Activated B cell treated with CpG ODN at 0.5 μM for 24 hours (primary cell): ENCODE results near the gene SLC28A1. TPM values are rescaled to one million over a fixed set of nuclear protein-coding genes. Genes with fewer than 3 reads are reported as not detected.
"Not testable (repeated sequence)": the region's sequence is repeated elsewhere in the genome, so short reads cannot be mapped to it uniquely, and the experiment has no call there.

Experiments
- ATAC-seq: fragments of 200-7000 bp; cut with Tn5 transposase; one replicate; pipeline ENCODE4 v1.10.0; 2021; ENCODE audit warnings: low read depth, mild to moderate bottlenecking, moderate library complexity
- CTCF ChIA-PET: fragments of 350-600 bp; sonication (Branson Sonifier 250); formaldehyde crosslinking; loops from one replicate; lab custom pipeline; 2021; ENCODE audit warnings: antibody characterized with exemption; lab: Charles Lee
- POLR2A ChIA-PET: fragments of 350-600 bp; sonication (Branson Sonifier 250); formaldehyde crosslinking; loops from one replicate; lab custom pipeline; 2021; ENCODE audit warnings: antibody characterized with exemption; lab: Charles Lee
- DNase-seq: peaks from one replicate; pipeline ENCODE4 v3.0.0; 2022
- H3K27ac Mint-ChIP-seq: one replicate; pipeline ENCODE4 v1.8.0; 2020; ENCODE audit warnings: mixed read lengths
- H3K27me3 Mint-ChIP-seq: one replicate; pipeline ENCODE4 v1.8.0; 2021; ENCODE audit warnings: mixed read lengths
- H3K36me3 Mint-ChIP-seq: one replicate; pipeline ENCODE4 v1.8.0; 2021; ENCODE audit warnings: low read depth, mixed read lengths
- H3K4me1 Mint-ChIP-seq: one replicate; pipeline ENCODE4 v1.8.0; 2021; ENCODE audit warnings: mixed read lengths
- H3K4me3 Mint-ChIP-seq: one replicate; pipeline ENCODE4 v1.8.0; 2020; ENCODE audit warnings: mild to moderate bottlenecking, mixed read lengths
- H3K9me3 Mint-ChIP-seq: one replicate; pipeline ENCODE4 v1.8.0; 2020; ENCODE audit warnings: mixed read lengths
- CTCF ChIP-seq: fragments of 200-600 bp; IDR thresholded peaks from one replicate; pipeline ENCODE4 v1.8.0; 2022; ENCODE audit warnings: antibody characterized with exemption, mild to moderate bottlenecking
- intact Hi-C: fragments of 100-400 bp; cut with micrococcal nuclease; formaldehyde crosslinking; loops from one replicate; pipeline ENCODE4 v1.15.1; 2024
- total RNA-seq: library from RNA; stranded (reverse); gene quantifications from 2 replicates; pipeline ENCODE4 v1.2.3, GENCODE V29; 2022

The SLC28A1 gene
- total RNA-seq, 1 donor from 2014 or later: not detected

- Mint-ChIP-seq H3K27me3 (peaks cover 2% of the 10 kb centered on the region), H3K4me3 (no peak overlapping the region), H3K36me3 (no peaks in the 10 kb centered on the region), H3K4me1 (no peaks in the 10 kb centered on the region), H3K27ac (no peak overlapping the region), H3K9me3 (no peaks in the 10 kb centered on the region)
- ChIA-PET CTCF (no interaction called here), POLR2A (no interaction called here)
- intact Hi-C loops: no loop called here
- DNase-seq: no peak
- no peak for ATAC-seq
- no peak for TF ChIP-seq CTCF
Observed at GRCh38 chr15:84921121-84921520, 36.7 kb downstream of the SLC28A1 start.

- intact Hi-C loops: no loop called here
Observed at GRCh38 chr15:84922530-84922929, 38.1 kb downstream of the SLC28A1 start.

GRCh38 chr15:84924077-84924731 is 39.7 kb downstream of the SLC28A1 start:
- TF ChIP-seq CTCF: no peak
- ChIA-PET CTCF (no interaction called here), POLR2A (no interaction called here)
- Mint-ChIP-seq H3K4me3 (no peak overlapping the region), H3K27ac (no peak overlapping the region), H3K27me3 (no peaks in the 10 kb centered on the region), H3K36me3 (no peaks in the 10 kb centered on the region), H3K9me3 (no peaks in the 10 kb centered on the region), H3K4me1 (peaks cover 5% of the 10 kb centered on the region)
- intact Hi-C loops: no loop called here
- DNase-seq (no peak), ATAC-seq (no peak)

More at GRCh38 chr15:84922530-84922929, 38.1 kb downstream of the SLC28A1 start:
- Mint-ChIP-seq H3K36me3 (no peaks in the 10 kb centered on the region), H3K4me3 (no peak overlapping the region), H3K4me1 (no peaks in the 10 kb centered on the region), H3K9me3 (no peaks in the 10 kb centered on the region), H3K27ac (no peak overlapping the region), H3K27me3 (no peaks in the 10 kb centered on the region)
- POLR2A ChIA-PET: no interaction called here
- DNase-seq (no peak), ATAC-seq (no peak)
- CTCF ChIA-PET: no interaction called here
- TF ChIP-seq CTCF: no peak

GRCh38 chr15:84924821-84925569 is 40.5 kb downstream of the SLC28A1 start:
- POLR2A ChIA-PET, H3K9me3 Mint-ChIP-seq, ATAC-seq, intact Hi-C loops, H3K4me1 Mint-ChIP-seq, H3K27me3 Mint-ChIP-seq, H3K36me3 Mint-ChIP-seq, DNase-seq, H3K27ac Mint-ChIP-seq, H3K4me3 Mint-ChIP-seq: not testable (repeated sequence)
- CTCF ChIA-PET: interaction anchor here (2.8 kb wide), 1 partner anchor 337 kb away, joined by 9 read pairs; no protein-coding TSS in a partner anchor

DNA sequence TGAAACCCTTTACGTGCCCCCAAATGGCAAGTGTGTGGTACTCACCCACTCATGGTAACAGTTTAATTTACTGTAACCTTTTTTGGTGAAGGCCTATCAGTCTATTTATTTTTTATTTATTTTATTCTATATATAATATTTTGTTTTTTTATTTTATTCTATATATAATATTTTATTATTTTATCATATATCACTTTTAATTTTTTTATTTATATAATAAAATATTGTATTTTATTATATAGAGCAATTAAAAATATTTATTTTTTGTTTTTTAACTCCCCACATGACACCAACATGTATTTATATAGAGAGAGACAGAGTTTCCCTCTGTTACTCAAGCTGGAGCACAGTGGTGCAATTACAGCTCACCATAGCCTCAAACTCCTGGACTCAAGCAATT is 41.4 kb downstream of the SLC28A1 start:
- Mint-ChIP-seq H3K27me3 (no peaks in the 10 kb centered on the region), H3K36me3 (no peaks in the 10 kb centered on the region), H3K4me1 (peaks cover 5% of the 10 kb centered on the region), H3K9me3 (no peaks in the 10 kb centered on the region), H3K27ac (no peak overlapping the region), H3K4me3 (no peak overlapping the region)
- TF ChIP-seq CTCF: no peak
- DNase-seq (no peak), ATAC-seq (no peak)
- intact Hi-C loops: no loop called here
- ChIA-PET POLR2A (interaction anchor here (0.7 kb wide), 1 partner anchor 765 kb away, joined by 3 read pairs; no protein-coding TSS in a partner anchor), CTCF (interaction anchor here (0.6 to 2.8 kb wide), 2 partner anchors 133 to 338 kb away, joined by 4 to 9 read pairs; no protein-coding TSS in a partner anchor)
